Measurements from ENCODE around the gene TCF20.

The TCF20 gene

DNA sequence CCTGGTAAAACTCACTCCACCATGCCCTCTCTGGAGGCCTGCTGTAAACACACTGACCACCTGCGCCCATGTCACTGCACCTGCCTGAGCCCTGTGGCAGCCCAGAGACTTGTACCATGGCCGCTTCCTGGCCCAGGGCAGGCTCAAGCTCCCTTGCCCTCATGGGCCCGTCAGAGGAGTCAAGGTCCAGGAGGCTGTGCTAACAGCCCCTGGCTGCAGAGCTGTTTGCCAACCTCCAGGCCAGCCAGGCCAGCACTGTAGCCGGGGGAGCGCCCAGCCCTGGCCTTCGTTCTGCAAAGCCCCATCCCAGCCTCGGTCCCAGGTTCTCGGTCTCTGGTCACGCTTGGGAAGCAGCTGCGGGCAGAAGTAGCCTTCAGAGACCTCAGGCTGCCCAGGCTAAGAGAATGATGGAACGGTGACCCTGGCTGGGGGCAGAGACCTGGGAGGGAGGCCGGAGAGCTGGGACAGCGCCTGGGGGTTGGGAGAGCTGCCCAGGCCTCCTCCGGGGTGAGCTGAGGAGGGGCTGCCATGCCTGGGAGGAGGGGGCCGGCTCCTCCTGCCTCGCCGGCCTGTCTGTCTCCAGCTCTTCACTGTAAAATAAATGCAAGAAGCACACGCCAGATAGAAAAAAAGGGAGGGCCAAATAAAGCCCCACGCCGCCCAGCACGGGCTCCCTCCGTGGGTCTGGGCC is 11.9 kb upstream of the TCF20 start:
- DNase-seq (ENCODE audit: low read depth): no peak

DNA sequence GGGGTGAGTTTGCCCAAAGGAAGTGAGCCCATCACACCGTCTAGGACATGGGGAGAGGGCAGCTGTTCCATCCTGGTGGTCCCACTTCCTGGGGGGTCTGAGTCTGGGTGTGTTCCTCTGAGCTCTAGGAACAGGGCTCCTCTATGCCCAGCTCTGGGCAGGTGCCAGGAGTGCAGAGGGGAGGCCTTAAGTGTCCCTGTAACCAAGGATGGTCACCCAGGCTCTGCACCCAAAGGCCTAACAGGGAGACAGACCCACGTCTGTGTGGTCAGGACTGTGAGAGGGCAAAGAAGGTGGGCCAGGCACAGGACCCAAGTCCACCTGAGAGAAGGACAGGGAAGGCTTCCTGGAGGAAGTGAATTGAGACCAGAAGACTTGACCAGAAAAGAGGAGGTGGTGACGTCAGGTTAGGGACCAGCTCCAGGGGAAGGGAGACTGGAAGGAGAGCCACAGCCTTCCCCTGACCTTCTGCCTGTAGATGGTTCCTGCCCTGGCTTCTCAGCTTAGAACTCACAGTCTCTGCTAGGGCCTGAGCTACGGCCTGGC is 11.3 kb upstream of the TCF20 start:
- DNase-seq (ENCODE audit: low read depth): no peak

DNA sequence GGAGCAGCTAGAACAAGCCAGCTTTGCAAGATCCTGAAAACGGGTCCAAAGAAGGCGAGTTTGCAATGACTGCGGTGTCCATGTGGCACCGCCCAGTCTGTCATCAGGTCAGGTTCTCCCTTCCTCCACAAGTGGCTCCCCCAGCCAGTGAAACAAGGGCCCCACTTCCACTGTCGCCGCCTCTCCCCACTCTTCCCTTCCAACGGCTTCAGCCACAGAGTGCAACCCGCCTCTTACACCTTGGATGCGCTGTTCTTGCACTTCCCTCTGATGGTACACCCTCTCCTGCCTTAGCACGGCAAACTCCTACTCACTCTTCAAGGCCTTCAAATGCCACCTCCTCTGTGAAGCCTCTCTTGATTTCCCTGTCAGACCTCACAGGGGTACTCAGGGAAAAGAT is 10.8 kb upstream of the TCF20 start:
- DNase-seq (ENCODE audit: low read depth): no peak

DNA sequence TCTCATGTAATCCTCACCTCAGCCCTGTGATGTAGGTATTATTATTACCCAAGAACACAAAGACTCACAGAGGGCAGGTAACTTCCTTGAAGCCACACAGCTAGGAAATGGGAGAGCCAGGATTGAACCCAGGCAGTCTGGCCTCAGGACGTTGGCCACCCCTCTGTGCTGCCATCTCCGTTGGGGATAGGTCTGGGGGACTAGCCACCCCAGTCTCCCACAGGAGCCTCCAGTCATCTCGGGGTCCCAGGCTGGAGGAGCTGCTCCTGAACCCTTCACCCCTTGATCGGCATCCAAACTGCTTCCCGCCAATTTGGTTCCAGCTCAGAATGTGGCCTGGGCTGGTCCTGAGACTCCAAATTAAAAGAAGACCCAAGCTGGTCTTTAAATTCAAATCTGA is 10.4 kb upstream of the TCF20 start:
- no peak for DNase-seq (ENCODE audit: low read depth)

DNA sequence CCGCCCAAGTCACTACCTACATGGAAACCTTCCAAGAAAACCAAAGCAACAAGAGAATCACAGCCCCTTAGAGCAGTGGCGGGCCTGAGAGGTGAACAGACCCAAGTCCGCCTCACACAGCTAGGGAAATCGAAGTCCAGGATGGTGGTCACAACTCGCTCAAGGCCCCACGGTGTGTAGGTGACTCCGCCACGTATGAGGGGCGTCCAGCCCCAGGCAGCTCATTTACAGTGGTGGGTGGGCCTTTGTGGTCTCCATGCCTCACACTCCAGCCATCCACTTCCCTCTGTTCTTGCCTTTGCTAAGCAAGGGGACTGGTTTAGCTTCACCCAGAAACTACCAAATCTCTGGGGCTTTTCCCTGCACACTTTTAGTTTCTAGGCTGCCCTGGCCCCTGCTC is 9.7 kb upstream of the TCF20 start:
- no peak for DNase-seq (ENCODE audit: low read depth)

DNA sequence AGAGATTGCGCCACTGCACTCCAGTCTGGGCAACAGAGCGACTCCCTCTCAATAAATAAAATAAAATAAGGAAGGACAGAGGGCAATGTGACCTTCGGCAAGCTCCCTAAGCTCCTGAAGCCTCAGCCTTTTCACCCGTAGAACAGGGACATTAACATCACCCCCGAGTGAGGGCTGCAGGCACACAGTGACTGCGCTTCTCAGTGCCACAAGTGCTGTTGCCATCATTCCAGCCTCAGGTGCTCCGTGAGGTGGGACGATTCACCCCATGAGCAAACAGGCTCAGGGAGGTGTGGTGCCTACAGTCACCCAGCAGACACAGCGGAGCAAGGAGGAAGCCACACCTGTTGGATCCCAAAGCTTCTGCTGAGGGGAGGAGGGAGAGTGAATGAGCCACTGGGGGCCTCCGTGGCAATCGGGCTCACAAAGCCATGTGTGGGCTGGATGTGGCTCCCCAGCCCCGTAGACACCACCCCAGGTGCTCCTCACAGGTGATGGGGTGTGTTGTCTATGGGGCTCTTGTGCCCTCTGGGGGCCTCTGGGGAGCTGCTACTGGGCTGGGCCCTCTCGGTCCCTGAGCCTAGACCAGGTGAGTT is 9.1 kb upstream of the TCF20 start:
- no peak for DNase-seq (ENCODE audit: low read depth)

DNA sequence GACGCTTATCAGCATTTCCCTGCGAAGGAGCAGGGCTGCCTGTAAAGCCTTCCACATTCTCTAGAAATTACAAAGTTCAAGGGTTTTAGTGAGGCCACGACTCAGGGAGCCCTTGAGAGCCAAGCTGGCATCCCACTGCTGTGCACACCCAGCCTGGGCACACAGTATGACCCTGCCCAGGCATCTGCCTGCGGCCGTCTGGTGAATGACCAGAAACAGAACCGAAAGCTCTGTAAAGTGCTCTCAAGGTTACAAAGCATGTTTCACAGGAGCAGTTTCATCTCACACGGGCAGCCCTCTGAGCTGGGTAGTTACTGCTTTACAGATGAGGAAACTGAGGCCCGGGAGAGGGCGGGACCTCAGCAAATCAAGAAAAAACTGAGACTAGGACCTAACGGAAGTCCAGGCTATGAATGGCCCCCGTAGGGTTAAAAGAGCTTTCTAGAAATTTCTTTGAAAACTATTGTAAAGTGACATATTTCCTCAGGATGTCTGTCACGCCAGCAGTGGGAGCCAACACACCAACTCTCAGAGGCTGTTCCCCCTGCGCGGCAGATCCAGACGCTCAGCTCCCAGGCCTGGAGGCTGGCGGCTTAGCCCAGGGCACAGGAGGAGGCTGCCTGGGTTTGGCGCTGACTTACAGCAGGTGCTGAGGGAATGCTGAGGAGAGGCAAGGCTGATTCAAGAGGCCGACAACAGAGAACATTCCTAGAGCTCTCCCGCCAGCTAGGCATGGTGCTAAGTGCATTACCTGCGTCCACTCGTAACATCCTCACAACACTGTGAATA is 7.7 kb upstream of the TCF20 start:
- DNase-seq (ENCODE audit: low read depth): no peak

DNA sequence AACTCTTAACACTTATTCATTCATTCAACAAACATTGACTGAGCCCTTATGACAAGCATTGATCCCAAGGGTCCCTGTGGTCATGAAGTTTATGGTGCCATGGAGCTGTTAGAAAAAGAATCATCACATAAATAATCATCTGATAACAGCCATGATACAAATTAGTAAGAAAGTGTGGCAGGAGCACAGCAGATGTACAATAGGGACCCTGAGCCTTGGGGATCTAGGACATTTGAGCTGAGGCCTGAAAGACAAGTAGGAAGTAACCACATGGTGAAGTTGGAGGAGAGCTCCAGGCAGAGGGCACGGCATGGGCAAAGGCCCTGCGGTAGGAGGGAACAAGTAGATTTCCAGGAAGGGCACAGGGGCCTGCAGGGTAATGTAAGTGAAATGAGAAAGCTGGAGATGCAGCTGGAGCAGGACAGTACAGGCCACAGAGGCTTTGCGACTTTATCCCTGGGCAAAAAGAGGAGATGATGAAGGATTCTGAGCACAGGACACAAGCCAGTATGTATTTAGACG is 6.8 kb upstream of the TCF20 start:
- no peak for DNase-seq (ENCODE audit: low read depth)

DNA sequence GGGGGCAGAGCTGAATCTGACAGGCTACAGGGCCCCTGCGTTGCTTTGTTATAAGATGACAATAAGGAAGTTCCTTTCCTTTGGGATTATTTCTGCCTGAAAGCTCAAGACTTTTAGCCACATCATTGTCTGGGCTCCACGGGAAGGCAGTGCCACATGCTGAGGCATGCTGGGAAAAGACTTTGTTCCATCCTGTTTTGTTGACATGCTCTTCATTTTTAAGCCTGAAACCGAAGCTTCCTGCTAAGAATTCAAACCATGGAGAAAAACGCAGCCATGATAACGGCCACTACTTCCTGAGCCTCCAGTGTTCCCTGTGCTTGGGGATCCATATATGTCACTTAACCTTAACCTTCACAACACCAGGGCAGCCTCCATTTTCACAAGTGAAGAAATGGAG is 5.5 kb upstream of the TCF20 start:
- no peak for DNase-seq (ENCODE audit: low read depth)

DNA sequence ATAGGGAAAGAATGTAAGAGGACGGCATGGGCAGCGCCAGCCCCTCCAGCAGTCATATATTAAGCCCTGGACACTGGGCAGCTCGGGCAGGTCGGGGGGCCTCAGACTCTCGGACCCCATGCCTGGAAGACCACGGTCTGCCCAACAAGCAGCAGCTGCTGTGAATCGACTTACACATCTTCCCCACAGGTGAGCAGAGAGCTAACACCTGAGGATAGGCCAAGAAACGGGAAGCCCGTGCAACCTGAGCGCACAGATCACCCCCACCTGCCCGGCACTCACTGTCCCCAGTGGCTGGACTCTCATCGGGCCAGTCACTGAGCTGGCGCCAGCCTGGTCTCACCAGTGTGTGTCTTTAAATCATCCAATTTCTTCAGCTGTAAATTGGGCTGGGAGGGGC is 4.7 kb upstream of the TCF20 start:
- no peak for DNase-seq (ENCODE audit: low read depth)

DNA sequence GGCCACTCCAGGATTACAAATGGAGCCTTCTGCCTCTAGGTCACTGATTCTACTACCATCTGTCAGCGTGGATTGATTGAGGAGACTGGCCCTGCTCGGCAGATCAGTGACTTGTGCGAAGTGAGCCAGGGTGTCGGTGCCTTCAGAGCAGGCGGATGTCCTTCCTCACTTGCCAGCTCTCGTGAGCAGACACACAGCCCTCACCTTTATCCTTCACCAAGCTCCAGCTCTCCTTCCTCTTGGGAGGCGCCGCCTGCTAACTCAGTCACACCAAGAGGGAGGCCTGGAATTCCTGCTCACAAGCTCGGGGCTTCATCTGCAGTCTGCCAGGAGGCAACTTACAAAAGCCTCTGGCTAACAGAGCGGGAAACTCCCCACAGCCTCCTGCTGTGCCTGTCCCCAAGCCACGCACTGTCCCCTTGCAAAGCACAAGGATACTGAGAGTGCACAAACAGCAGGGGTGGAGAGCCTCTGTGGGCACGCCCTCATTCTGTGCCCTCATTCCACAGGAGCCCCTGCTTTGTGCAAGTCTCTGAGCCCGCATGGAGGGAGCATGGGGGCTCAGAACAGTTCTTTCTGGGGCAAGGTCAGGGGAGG is 3.5 kb upstream of the TCF20 start:
- no peak for DNase-seq (ENCODE audit: low read depth)

DNA sequence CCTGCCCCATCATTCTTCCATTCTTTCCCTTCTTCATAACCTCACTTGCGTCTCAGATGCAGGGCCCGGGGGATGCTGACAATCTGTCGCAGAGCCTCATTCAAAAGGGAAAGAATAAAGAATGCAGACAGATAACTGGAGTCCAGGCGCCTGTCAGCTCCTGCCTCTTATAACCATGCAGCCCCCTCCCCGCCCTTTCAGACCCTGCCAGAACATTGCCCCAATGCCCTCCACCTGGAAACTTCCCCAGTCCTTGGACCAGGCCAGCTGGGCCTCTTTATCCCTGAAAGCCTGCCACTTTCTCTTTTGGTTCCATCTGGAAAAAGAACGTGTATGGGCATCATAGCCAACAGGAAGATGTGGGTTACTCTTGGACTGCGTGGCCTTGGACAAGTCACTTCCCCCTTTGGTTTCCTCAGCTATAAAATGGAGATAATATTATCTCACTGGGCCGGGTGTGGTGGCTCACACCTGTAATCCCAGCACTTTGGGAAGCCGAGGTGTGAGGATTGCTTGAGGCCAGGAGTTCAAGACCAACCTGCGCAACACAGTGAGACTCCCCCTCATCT is 2.1 kb upstream of the TCF20 start:
- no peak for DNase-seq (ENCODE audit: low read depth)

DNA sequence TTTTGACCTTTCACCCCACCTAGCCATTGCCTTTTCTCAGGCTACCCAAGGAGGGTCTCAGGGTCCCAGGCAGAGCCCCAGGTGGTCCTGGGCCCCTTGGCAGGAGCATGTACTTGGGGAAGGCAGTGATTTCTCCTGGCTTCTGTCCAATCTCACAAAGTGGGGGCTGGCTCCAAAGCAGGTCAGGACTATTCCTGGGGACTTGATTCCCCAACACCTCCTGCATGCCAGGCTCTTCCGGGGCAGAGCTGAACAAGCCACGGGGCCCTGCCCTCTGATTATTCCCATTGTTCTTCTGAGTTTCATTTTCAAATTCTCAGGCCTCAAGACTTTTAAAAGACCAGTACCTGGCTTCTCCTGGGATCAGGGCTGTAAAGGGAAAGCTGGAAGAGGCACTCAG is 1.5 kb upstream of the TCF20 start:
- DNase-seq (ENCODE audit: low read depth): no peak

DNA sequence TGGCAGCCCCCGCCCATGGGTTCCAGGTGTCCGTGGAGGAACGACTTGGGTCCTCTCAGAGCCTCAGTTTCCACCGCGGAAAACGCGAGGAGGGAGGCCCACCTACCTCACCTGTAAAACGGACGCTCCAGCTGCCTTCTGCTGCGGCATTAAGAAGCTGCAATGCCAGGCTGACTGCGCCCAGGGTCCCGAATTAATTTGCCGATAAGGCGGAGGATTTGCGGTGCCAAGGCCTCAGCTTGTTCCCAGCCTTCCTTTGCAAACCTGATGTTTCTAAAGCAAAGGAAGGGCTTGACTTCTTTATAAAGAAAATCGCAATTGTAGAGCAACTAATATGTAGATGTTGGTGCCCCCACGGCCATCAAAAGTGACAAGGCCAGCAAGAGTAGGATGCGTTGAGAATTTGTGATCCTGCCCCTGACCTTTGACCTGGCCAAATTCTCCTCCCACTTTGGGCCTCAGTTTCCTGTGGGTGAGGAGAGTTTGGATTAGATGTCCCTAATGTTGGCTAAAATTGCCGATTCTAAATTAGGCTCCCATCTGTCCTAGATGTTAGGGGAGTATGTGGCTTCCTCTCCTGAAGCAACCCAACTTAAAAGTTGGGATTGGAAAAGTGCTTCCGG is 849 bp upstream of the TCF20 start:
- DNase-seq (ENCODE audit: low read depth): no peak

DNA sequence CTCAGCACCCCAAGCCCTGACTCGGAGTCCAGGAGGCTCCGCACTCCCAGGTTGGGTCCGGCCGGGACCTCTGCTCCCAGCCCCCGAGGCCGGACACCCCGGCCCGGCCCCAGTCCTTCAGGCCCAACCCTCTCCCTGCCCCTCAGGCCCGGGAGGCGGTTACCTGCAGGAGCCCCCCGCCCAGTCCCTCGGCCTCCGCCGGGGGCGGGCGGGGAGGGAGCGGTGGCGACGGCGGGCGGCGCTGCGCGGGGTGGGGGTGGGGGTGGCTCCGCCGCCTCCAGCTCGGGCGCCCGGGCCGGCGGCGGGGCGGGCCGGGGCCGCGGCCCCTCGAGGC is 310 bp downstream of the TCF20 start:
- no peak for DNase-seq (ENCODE audit: low read depth)

DNA sequence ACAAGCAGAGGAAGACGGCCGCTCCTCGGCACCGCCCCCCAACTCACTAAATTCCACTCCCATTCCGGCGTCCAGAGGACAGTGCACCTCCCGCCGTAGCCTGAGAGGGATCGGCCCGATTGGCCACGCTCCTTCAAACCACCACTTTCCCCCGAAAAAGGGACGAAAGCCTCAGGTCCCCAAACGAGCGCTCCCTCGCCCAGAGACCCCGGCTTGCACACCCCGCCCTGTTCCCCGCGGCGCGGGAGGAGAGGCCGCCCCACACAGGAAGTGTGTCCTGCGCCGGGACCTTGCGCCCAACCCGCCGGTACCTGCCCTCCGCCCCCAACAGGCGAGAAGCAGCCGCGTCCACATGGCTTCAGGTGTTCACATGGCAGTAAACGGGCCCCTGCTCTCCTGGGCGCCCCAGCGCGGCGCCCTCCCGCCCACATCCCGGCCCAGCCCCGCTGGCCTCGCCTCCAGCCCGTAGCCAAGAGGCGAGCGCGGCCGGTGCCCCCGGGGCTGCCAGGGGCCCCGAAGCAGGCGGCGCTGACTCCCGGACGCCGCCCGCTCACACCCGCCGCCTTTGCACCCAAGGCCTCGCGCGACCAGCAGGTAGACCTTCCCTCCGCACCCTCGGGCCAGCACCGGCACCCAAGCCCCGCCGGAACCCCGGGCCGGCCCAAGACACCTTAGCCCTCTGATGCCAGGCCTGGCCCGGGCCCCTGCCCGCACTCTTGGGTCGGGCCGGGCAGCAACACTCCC is 849 bp downstream of the TCF20 start:
- DNase-seq (ENCODE audit: low read depth): no peak

DNA sequence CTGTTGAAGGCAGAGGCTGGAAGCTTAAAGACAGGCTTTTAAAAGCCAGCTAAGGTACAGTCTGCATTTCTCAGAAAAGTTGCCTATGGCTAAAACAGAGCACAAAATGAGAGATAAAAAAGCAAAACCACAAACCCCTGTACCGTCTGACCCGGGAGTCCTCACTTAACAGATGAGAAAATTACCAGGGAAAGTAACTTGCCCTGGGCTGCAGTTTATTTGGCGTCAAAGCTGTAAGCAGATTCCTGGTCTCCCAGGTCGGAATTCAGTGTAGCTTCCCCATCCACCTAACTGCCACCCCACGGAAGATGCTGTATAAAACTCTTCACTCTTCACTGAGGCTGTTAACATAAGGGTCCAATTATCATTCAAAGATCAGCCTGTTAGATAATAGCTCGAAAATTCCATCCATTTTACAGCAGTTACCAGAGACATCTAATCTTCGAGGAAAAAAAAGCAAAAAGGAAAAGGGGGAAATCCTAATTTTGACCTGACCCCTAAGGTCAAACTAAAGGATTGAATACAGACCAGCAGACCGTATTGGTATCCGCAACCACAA is 1.5 kb downstream of the TCF20 start:
- DNase-seq (ENCODE audit: low read depth): no peak

DNA sequence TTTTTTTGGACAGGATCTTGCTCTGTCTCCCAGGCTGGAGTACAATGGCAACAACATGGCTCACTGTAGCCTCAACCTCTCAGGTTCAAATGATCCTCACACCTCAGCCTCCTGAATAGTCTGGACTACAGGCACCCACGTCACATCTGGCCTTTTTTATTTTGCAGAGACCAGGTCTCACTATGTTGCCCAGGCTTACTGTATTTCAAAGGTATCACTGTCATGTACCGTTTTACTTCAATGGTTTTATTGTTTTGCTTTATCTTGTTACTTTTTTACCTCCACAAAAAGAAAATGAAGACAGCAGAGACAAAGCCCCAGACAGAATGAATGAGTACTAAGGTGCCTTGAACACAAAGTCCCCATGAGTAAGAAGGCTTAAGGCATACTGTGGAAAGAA is 5.1 kb downstream of the TCF20 start:
- no peak for DNase-seq (ENCODE audit: low read depth)

DNA sequence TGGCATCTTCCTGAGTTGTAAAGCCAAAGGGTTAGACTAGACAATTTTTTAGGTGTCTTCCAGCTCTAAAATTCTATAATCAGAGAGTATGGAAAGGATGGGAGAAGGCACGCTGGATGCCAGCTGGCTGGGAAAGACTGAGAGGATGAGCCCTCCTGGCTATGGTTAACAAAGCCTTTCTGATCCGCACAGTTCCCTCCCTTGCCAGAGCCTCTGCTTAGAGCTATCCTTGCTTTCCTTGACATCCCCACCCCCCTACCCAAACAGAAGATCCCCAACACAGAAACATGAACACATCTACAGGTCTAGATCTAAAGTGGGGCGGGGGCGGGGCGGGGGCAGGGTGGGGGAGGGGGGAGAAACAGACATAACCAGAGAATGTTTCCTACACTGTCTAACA is 6.5 kb downstream of the TCF20 start:
- DNase-seq (ENCODE audit: low read depth): no peak

DNA sequence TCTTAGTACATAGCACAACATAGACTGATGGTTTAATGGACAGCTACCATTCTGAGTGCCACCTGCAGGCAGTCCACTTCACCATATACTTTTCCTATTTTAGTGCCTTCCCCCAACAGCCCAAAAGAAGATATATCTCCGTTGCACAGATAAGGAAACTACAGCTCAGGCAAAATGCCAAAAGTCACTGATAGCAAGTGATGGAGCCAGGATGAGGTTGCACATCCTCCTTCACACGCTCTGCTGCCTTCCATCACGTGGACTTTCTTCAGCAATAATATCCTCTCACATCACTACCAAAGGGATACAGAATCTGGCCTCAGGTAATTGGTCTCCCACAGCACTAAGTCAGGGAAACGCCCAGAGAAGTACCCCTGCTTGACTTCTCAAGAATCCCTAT is 7.5 kb downstream of the TCF20 start:
- no peak for DNase-seq (ENCODE audit: low read depth)

DNA sequence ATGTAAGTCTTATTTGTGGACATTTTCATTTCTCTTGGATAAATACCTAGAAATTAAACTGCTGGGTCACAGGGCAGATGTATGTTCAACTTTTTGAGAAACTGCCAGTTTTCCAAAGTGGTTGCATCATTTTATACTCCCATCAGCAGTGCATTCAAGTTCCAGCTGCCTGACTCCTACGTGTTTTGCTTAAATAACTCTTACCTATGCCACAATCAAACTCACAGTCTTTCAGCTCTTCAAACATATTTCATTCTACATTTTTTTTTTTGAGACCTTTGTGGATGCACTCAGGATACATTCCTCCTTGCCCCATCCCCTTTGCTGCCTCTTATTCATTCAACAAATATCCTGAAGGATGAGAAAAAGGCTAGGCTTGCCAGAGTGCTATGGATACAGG is 9.2 kb downstream of the TCF20 start:
- no peak for DNase-seq (ENCODE audit: low read depth)

Data from CMK (cell line).